ENCODE results near the gene TAAR9.

- TF ChIP-seq CTCF (IDR thresholded peaks at IDR 0.05): no peak
- no peak for TF ChIP-seq POLR2A (IDR thresholded peaks at IDR 0.05)
- no peak for TF ChIP-seq EP300 (IDR thresholded peaks at IDR 0.05)
Observed at GRCh38 chr6:132506869-132507808, 30.9 kb upstream of the TAAR9 start.
